WTC11 (cell line): ENCODE results near the gene TNIP1.

Source experiments
- TEAD1 ChIP-seq: sonication (generic); formaldehyde crosslinking; IDR thresholded peaks from 2 replicates; pipeline ENCODE4 v1.8.0; 2022; ENCODE audit warnings: mild to moderate bottlenecking, missing genetic modification reagents
- ZNF121 ChIP-seq: sonication (generic); formaldehyde crosslinking; IDR thresholded peaks from 2 replicates; pipeline ENCODE4 v1.8.0; 2023; ENCODE audit warnings: missing genetic modification reagents
- ZNF219 ChIP-seq: sonication (generic); formaldehyde crosslinking; IDR thresholded peaks from 2 replicates; pipeline ENCODE4 v1.8.0; 2023; ENCODE audit warnings: missing genetic modification reagents, mild to moderate bottlenecking, borderline replicate concordance
- TF ChIP-seq, protein P1 (sequence below): fragments of 200-600 bp; IDR thresholded peaks from 2 replicates; pipeline ENCODE4 v1.8.0; 2022; ENCODE audit warnings: antibody characterized with exemption
- TF ChIP-seq, protein P2 (sequence below): sonication (generic); formaldehyde crosslinking; IDR thresholded peaks from 2 replicates; pipeline ENCODE4 v1.8.0; 2023; ENCODE audit warnings: missing genetic modification reagents
- TF ChIP-seq, protein P3 (sequence below): sonication (generic); formaldehyde crosslinking; IDR thresholded peaks from 2 replicates; pipeline ENCODE4 v1.8.1; 2023; ENCODE audit warnings: mild to moderate bottlenecking, missing genetic modification reagents, moderate library complexity

DNA sequence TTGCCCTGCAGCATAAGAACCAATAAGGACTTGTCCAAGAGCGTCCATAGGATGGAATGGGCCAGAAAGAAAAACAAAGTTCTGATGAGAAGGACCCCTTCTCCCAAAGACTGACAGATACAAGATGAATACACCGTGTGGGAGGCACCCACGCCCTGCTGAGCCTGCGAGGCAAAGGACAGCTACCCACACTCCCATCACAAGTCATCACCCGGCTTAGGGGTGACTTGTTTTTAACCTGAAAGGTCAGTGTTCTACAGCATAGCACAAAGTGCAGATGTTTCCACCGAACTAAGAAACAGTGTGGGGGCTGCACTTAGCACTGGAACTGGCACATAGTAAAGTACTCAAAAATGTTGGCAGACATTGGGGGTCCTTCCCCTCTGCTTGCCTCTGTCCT lies 13.9 kb downstream of the TNIP1 start:
- TF ChIP-seq, protein P1, sequence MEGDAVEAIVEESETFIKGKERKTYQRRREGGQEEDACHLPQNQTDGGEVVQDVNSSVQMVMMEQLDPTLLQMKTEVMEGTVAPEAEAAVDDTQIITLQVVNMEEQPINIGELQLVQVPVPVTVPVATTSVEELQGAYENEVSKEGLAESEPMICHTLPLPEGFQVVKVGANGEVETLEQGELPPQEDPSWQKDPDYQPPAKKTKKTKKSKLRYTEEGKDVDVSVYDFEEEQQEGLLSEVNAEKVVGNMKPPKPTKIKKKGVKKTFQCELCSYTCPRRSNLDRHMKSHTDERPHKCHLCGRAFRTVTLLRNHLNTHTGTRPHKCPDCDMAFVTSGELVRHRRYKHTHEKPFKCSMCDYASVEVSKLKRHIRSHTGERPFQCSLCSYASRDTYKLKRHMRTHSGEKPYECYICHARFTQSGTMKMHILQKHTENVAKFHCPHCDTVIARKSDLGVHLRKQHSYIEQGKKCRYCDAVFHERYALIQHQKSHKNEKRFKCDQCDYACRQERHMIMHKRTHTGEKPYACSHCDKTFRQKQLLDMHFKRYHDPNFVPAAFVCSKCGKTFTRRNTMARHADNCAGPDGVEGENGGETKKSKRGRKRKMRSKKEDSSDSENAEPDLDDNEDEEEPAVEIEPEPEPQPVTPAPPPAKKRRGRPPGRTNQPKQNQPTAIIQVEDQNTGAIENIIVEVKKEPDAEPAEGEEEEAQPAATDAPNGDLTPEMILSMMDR: no peak
- TF ChIP-seq, protein P2, sequence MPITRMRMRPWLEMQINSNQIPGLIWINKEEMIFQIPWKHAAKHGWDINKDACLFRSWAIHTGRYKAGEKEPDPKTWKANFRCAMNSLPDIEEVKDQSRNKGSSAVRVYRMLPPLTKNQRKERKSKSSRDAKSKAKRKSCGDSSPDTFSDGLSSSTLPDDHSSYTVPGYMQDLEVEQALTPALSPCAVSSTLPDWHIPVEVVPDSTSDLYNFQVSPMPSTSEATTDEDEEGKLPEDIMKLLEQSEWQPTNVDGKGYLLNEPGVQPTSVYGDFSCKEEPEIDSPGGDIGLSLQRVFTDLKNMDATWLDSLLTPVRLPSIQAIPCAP (CRISPR knock-in tag): no peak
- TF ChIP-seq, protein P3, sequence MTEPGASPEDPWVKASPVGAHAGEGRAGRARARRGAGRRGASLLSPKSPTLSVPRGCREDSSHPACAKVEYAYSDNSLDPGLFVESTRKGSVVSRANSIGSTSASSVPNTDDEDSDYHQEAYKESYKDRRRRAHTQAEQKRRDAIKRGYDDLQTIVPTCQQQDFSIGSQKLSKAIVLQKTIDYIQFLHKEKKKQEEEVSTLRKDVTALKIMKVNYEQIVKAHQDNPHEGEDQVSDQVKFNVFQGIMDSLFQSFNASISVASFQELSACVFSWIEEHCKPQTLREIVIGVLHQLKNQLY: no peak
- TF ChIP-seq TEAD1 (CRISPR knock-in tag) (no peak), ZNF219 (CRISPR knock-in tag) (no peak), ZNF121 (CRISPR knock-in tag) (no peak)
